ELF-1 (cell line): ENCODE data around the gene MRGPRG.

ENCODE experiments used
- DNase-seq: peaks from one replicate; pipeline ENCODE4 v3.0.0-alpha.2; 2016; ENCODE audit warnings: low read depth, low spot score

The MRGPRG gene

DNA sequence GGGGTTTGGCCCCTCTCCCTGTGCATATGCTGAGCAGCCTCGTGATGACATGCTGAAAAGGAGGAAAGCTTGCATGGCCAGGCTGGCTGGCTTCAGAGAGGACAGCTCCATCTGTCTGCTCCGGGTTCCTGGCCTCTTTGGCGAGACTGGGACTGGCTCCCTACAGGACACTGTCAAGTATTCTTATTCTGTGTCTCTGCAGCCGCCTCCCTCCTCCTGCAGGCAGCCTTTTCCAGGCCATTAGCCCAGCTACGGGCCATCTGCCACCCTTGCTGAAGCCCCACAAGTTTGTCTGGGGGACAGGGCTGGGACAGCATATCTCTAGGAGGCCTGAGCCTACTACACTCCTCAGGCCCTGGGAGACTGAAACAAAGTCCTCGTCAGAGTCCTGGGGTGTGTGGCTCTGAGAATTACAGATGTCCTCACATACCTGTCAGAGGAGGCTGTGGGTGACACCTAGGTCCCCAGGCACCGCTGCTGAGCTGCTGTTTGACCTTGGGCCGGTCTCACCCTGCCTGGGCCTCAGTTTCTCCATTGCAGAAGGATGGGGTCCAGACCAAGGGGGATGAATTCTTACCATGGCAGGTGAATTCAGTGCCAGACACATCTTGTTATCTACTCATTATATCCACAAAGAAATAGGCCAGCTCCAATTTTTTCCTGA is 11.0 kb downstream of the MRGPRG start:
- no peak for DNase-seq

DNA sequence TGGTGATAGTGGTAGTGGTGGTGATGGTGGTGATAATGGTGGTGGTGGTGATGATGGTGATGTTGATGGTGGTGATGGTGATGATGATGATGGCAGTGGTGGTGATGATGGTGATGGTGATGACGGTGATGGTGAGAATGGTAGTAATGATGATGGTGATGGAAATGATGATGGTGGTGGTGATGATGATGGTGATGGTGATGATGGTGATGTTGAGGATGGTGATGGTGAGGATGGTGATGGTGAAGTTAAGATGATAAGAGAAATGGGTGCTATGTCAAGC is 11.8 kb downstream of the MRGPRG start:
- DNase-seq: no peak

DNA sequence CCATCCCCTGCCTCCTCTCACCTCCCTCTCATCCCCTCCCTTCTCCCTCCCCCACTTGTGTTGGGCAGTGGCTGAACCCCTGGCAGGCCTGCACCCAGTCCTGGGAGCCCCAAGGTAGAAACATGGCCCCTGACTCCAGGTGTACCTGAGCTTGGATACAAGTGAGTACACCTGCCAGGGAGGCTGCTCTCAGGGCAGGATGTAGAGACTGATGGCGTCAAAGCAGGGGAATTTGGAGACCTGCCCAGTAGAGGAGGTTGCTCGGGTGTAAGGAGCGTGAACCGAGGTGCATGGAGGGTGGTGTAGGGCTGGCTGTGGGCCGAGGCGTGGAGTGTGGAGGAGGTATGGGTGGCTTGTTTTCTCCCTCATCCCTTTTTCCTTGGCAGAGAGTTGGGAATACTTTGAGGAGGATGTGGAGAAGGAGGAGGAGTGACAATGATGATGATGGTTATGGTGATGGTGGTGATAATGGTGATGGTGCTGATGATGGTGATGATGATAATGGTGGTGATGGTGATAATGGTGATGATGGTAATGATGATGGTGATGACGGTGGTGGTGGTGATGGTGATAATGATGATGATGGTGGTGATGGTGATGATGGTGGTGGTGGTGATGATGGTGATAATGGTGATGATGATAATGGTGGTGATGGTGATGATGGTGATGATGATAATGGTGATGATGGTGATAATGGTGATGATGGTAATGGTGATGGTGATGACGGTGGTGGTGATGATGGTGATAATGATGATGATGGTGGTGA is 12.3 kb downstream of the MRGPRG start:
- DNase-seq: no peak

DNA sequence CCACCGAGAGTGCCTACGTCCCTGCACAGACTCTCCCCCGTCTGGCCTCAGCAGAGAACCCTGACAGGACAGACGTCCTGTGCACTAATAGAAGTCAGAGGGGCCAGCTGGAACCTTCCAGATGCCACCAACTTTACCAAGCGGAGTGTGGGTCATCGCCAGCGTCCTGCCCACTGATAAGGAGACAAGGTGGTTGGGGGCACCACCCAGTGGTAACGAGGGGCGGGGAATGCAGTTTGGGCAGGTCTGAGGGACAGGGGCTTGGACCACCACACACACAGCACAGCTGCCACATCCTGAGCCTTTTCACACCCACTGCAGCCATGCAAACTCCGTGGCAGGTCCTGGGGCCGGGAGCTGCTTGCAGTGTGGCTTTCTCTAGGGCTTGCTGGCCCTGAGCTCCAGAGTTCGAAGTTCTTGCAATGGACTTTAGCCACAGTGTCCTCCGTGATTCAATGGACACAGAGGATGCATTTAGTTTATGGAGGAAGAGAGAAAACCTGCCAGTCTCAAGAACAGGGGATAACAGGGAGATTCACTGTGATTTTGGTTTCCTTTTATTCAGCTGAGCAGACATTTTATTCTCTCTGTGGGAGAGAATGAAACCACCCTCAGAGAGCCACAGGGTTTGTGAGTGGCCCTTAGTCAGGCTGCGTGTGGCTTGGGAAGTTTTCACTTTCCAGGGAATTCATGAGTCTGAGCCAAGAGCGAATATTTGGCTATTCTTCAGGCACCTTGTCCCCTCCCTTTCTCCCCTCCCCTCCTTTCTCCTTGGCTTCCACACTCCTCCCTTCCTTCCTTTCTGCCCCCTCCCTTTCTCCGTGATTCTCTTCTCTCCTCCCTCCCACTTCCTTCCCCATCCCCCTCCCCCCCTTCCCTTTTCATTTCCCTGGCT is 13.1 kb downstream of the MRGPRG start:
- DNase-seq: no peak

DNA sequence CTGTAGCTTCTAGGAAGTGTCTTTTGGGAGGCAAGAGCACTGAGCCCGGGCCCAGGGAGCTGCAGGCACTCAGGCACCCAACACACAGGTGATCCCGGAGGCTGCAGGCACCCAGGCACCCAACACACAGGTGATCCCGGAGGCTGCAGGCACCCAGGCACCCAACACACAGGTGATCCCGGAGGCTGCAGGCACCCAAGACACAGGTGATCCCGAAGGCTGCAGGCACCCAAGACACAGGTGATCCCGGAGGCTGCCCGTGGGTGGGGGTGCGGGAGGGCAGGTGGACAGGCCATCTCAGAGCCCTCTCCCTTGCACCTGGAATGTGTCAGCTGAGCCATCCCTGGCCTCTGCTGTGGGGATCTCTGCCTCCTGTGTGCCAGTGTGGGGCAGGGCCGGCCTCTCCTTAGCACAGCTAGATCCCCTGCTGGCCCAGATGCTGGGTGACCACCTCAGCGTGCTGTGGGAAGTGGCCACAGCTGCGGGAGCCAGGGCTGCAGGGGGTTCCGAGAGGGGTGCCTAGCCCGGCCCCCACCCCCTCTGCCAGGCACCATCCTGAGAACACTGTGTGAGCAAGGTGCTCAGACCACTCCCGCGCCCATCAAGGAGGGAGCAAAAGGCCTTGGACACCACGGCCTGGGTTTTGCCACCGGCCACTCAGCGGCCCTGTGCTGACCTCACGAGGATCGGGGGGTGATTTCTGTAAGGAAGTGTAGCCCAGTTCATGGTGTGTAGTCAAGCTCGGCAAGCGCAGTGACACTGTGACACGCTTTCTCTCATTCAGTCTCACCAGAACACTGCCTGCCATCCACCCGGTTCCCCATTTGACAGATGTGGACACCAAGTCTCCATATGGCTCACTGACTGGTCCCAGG is 14.2 kb downstream of the MRGPRG start:
- no peak for DNase-seq

DNA sequence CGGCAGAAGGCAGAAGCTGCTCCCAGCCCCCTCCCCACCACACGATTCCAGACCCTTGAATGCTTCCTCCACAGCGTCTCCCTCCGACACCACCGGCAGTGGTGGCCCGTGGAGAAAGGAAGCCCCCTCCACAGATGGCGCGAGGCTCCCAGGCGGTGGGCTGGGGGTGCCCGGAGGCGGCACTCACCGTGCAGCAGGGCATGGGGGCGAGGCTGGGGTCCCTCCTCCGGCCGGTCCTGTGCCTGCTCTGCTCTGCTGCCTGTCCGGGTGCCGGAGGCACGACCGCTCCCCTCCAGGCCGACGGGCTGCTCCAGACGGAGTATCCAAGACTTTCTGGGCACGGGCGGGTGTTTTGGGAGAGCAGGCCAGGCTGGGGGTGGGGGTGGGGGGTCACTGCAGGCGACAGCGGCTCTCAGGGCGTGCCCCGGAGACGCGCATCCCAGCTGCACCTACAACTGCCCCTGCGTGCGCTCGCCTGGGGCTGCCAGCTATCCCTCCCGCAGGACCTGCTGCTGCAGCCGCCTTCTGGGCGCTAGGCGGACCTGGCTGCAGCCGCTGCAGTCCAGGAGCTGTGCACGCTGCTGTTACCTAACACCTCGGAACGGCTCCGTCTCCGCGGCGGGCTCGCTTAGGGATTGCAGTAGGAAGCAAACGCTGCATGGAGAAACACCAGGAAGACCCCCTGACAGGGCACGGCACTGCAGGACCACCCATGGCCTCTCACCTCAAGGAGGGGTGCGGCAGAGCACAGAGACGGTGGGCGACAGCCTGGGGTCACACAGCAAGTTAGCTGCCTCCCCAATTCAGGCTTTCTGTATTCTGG is 15.2 kb downstream of the MRGPRG start:
- peak; percentile 61 for DNase-seq

DNA sequence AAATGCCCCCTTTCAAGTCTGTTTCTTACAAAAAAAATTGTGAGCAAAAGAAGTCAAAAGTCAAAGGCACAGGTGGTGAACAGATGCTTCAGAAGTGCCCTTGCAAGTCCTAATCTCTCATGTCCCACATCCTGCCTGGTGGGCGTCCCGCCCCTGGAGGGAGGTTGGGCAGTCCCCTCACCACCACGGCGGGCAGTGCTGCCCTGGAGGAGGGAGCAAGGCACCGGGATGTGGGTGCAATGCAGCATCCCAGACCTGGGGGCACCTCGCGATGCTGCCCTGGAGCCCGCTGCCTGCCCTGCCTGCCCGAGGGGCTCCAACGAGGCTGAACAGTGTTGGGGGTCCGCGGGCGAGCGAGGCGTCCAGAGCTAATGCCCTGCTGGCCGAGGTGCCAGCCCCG is 15.9 kb downstream of the MRGPRG start:
- DNase-seq: no peak

DNA sequence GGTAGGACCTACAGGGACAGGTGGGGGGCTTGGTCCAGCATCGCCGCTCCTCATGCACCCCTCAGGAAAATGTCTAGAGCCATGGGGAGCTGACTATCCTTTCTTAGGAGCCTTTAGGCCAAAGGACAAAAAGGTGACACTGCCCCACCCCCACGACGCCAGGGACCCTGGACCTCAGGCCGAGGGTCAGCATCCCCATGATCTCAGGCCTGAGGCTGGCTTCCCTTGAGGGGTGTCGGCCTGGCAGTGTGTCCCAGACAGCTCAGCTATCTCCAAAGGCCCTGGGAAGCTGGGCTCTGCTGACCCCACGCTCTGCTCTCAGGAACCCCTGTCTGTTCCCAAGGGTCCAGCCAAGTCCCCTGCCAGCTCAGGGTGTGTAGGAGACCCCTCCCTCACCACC is 16.3 kb downstream of the MRGPRG start:
- DNase-seq: no peak

DNA sequence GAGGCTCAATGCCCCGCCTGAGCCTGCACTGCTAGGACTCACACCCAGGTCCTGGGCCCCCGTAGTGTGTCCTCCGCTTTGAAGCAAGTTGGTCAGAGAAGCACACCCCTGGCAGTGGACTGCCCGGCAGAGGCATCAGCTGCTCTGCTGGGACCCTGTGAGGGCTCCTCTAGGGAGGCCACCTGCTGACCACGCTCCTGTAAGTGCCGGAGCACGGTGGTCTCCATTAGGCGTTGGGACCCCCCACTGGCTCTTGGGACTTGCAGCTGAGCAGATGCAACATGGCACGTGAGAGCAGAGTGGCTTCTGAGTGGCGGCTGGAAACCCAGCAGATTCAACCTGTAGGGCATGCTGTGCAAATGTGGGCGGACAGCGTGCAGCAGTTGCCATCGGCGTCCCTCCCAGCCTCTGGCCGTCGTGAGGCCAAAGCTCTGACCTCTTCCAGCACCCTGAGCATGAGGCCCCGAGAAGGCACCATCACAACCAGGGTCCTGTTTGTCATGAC is 16.9 kb downstream of the MRGPRG start:
- no peak for DNase-seq

DNA sequence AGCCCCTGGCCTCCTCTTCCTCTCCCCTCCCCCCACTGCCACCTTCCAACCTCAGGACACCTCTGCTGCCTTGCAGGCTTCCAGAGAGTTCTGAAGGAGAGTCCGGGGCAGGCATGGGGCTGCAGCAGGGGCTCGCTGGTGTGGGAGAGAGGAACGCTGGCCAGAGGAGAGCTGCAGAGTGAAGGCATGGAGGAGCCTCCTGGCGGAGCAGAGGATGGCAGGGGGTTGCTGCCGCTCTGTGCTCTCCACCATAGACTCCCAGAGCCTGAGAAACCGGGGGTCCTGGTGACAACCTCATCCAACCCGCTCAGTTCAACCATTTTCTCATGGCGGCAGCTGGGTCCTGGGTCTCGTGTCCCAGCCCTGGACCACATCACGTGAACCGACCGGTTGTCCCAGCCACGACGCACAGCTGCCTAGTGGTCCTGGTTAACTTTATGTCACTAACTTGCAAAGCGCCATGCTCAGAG is 17.5 kb downstream of the MRGPRG start:
- DNase-seq: no peak

DNA sequence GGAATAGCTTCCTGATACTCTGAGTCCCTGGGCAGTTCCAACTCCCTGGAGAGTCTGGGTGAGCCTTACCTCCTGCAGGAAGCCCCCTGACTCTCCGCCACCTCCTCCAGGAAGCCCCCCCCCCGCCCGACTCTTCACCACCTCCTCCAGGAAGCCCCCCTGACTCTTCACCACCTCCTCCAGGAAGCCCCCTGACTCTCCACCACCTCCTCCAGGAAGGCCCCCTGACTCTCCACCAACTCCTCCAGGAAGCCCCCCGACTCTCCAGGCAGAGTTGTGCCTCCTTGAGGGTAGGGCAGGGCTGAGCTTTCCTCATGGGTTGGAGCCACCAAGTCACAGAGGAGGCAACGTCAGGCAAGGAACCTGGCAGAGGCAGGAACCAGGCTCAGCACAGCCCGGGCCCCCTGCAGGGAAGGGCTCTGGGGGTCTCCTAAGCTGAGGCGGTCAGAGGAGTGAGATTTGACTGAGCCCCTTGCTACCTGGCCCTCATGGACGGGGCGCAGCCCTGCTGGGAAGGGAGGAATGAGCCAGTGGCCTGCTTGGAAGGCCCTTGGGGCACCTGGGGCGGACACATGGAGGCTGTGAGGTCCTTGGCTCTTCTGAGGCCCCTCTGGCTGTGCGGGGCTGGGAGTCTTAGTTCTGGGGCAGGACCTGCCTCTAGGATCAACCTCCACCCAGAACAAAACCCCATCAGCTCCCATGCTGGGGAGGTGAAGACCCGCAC is 18.1 kb downstream of the MRGPRG start:
- DNase-seq: no peak

DNA sequence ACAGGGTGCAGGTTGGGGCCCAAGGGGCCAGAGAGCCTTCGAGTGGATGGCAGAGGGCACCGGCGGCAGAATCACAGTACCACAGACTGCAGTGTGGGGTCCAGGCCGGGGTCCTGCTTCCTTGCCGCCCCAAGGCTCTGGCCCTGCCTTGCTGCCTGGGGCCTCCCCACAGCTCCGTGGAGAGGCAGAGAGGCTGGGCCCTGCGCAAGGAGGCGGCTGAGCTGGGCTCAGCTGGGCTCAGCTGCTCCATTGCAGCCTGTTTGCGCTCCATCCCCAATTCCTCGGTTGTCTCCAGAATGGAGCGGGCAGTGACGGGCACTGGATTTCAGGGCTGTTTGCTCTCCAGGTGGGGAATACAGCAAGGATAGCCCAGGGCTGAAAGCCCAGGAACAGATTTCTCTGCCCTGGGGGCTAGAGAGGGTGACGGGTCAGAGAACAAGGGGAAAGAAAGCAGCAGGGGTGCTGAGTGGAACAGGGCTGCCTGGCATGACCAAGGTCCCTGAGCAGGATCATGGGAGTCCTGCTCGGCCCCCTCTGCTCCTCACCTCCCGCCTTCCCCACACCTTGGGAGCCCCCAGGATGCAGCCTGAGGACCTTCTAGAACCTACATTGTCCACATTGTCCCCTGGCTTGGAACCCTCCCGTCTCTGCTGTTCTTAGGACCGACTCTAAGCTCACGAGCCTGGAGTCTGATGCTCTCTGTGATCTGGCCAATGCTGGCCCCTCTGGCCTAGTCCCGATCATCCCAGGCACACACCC is 18.9 kb downstream of the MRGPRG start:
- no peak for DNase-seq

DNA sequence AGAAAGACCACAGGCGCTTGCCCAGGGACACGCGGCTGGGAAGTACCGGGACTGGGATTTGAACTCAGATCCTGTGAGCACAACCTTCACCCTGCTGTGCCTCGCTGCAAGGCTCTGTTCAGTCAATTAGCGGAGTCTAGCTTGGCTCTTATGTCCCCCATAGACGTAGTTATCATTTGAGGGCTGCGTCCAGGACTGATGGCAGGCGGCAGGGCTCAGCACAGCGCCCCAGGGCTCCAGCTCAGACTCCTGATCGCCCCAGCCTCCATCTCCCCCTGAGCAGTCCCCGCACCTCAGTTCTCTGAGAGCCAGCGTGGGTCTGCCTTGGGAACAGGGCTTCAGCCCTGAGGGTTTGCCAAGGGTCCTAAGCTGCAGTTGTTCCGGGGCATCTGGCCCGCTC is 19.8 kb downstream of the MRGPRG start:
- DNase-seq: no peak

DNA sequence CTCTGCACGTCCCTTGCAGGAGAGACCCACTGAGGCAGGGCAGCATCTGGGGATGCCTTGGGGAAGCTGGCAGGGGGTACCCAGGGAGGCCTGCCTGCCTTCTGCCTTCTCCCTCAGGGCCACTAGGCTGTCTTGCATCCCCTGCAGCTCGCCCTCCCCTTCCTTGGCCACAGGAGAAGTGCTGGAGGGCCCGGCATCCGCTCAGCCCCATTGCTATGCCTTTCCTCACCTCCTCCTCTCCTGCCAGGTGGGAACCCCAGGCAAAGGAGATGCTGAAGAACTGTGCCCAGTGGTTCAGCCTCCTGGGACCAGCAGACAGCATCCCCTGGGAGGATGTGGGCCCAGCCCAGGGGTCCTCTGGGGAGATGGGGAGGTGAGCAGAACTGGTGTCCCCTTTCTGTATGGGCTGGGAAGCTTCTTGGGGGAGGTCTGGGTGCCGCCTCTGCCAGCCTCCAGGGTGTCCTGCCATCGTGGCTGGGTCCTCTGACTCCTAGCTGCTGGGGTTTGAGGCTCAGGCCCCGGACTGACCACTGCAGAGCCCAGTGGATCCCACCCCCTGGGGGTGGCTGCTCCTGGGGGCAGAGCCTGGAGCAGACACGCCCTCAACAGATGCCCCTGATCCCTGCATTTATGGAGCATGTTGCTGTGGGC is 20.6 kb downstream of the MRGPRG start:
- no peak for DNase-seq

DNA sequence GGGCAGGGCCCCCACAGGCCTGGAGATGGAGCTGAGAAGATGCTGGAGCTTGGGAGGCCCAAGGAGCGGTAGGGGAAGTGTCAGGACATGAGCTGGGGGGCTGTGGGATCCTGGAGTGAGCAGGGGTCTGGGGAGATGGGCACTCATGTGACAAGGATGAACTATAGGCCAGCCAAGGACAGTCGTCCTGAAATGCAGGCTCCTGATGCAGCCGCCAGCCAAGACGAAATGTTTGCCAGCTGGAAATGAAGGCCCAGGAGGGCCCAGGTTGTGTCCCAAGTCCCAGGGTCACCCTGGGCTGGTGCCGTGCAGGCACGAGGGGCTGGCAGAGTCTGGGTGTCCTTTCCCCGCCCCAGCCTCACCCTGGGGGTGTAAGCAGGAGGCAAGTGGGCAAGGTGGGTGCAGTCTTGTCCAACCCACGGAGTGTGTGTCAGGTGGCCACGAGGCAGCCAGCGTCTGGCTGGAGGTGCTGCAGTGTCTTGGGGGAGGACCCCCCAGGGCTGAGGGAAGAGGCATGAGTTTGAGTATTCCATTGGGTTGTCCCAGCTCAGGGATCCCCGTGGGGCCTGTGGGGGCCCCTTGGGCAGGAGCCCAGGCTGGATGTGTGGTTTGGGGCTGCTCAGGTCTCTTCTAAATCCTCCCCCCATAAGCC is 21.4 kb downstream of the MRGPRG start:
- no peak for DNase-seq

DNA sequence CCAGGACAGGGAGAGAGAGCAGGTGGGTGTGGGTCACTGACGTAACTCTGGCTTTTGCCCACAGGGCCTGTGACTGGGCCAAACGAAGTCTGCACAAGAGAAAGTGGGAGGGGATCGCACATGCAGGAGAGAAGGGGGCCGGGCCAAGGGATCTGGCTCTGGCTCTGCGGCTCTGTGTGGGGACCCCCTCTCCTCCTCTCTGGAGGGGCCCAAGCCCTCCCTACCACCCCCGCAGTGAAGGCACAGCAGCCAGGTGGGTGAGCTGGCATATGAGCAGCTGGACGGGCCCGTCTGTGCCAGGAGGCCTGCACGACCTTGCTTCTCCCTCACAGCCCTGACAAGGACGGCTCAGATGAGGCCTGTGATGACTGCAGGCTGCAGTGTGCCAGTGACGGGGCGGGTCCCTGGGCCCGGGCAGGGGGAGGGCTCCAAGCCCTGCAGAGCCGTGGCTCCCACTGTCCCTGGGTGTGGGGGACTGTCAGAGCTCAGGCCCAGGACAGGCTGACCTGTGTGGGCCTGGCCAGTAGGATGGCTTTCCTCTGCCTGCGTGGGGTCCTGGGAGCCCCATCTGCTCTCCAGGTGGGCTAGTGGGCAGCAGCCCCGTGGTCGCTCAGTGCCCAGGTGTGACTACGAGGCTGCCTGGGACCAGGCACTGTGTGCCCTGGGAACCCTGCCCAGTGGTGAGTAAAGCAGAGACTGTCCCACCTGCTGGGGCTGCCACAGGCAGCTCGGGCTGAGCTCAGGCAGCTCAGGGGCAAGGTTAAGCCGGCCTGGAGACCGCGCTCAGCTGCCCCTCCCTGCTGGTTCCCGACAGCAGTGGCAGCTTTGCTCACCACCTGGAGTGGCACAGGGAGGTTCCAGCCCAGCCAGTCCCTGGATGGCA is 22.2 kb downstream of the MRGPRG start:
- no peak for DNase-seq
